HepG2 (cell line): ENCODE results near the gene ALG14. TPM values are rescaled to one million over a fixed set of nuclear protein-coding genes. Genes with fewer than 3 reads are reported as not detected.

Source experiments
- ATAC-seq: fragments of 200-7000 bp; cut with Tn5 transposase; 3 replicates; pipeline ENCODE4 v1.9.1; 2020; ENCODE audit warnings: mild to moderate bottlenecking, moderate library complexity
- BruUV-seq: library from RNA; stranded (reverse); fragments of 400-500 nt; replicated peaks from 2 replicates; lab custom pipeline; 2021; lab: Mats Ljungman, UMichigan
- CTCF ChIA-PET: fragments of 300-600 bp; formaldehyde crosslinking; extraction: SDS; loops from one replicate; lab custom pipeline; 2021; ENCODE audit warnings: low total read pairs, inconsistent platforms, low intra/inter-chr PET ratio; lab: Yijun Ruan, JAX
- POLR2A ChIA-PET: fragments of 350-600 bp; sonication (Branson Sonifier 250); formaldehyde crosslinking; loops from one replicate; lab custom pipeline; 2020; ENCODE audit warnings: antibody characterized with exemption, inconsistent platforms; lab: Yijun Ruan, JAX
- DNase-seq: peaks from one replicate; pipeline ENCODE4 v3.0.0-alpha.2; 2015; ENCODE audit warnings: low spot score
- FAIRE-seq: peaks from 3 replicates; lab custom pipeline; 2011; peaks lifted over from hg19 to GRCh38; lab: Jason Lieb, UNC
- H2AFZ ChIP-seq: one replicate; pipeline ENCODE4 v1.6.1; 2011; ENCODE audit warnings: low read length, inconsistent platforms
- H3K27ac ChIP-seq: fragments of 300-600 bp; 3 replicates; pipeline ENCODE4 v1.8.0; 2011; ENCODE audit warnings: mixed run types, mild to moderate bottlenecking, mixed read lengths, low read length, inconsistent platforms; ENCODE audit not compliant: insufficient read depth; ENCODE audit errors: extremely low read length
- H3K27me3 ChIP-seq, 2 experiments: fragments of 200-600 bp in 1 of 2; 2 replicates in 1 of 2; 3 replicates in 1 of 2; pipeline versions ENCODE4 v1.6.0 to v1.8.0; 2011; ENCODE audit warnings: low read length in 2 of 2, mild to moderate bottlenecking in 2 of 2, moderate library complexity in 2 of 2, inconsistent platforms in 1 of 2; ENCODE audit not compliant: insufficient read depth in 2 of 2, control insufficient read depth in 1 of 2
- H3K36me3 ChIP-seq, 2 experiments: fragments of 200-600 bp in 1 of 2; replicated peaks in 1 of 2; 2 replicates in 1 of 2; 3 replicates in 1 of 2; pipeline versions ENCODE4 v1.5.1 to v1.8.0; 2011; ENCODE audit warnings: low read length in 2 of 2, inconsistent platforms in 1 of 2; ENCODE audit not compliant: insufficient read depth in 2 of 2, control insufficient read depth in 1 of 2
- H3K4me1 ChIP-seq: 2 replicates; pipeline ENCODE4 v1.5.1; 2012; ENCODE audit warnings: low read length, inconsistent platforms; ENCODE audit not compliant: insufficient read depth
- H3K4me2 ChIP-seq: 2 replicates; pipeline ENCODE4 v1.6.0; 2011; ENCODE audit warnings: low read depth, low read length, inconsistent platforms
- H3K4me3 ChIP-seq, 3 experiments: fragments of 200-600 bp in 1 of 3; sonication (generic), shearing (Covaris generic) in 1 of 3; replicated peaks in 1 of 3; 2 replicates each; pipeline ENCODE4 v1.5.1; 2011 to 2016; ENCODE audit warnings: low read length in 3 of 3, inconsistent platforms in 2 of 3, low read depth in 2 of 3, mild to moderate bottlenecking in 2 of 3, control low read depth in 1 of 3, mixed read lengths in 1 of 3; ENCODE audit not compliant: insufficient read depth in 1 of 3
- H3K79me2 ChIP-seq: one replicate; pipeline ENCODE4 v1.6.1; 2011; ENCODE audit warnings: low read length, inconsistent platforms; ENCODE audit not compliant: insufficient read depth
- H3K9ac ChIP-seq: 2 replicates; pipeline ENCODE4 v1.6.0; 2011; ENCODE audit warnings: mild to moderate bottlenecking, low read depth, low read length, inconsistent platforms; ENCODE audit not compliant: insufficient read depth
- H3K9me3 ChIP-seq: 2 replicates; pipeline ENCODE4 v1.5.1; 2012; ENCODE audit warnings: mild to moderate bottlenecking, low read length
- H4K20me1 ChIP-seq: 2 replicates; pipeline ENCODE4 v1.6.0; 2011; ENCODE audit warnings: inconsistent platforms, mild to moderate bottlenecking, low read length, moderate library complexity; ENCODE audit not compliant: insufficient read depth
- ARNT2 ChIP-seq: sonication (generic); formaldehyde crosslinking; IDR thresholded peaks from 2 replicates; pipeline ENCODE4 v1.8.0; 2022; ENCODE audit warnings: mild to moderate bottlenecking, low read depth, missing genetic modification reagents, moderate library complexity
- GABPA ChIP-seq, 2 experiments: IDR thresholded peaks; 2 replicates each; pipeline ENCODE4 v1.6.1; 2011 to 2016; ENCODE audit warnings: low read depth in 2 of 2, low read length in 1 of 2, missing biosample characterization in 1 of 2, missing genetic modification characterization in 1 of 2
- HCFC1 ChIP-seq: fragments of 150-350 bp; IDR thresholded peaks from 2 replicates; pipeline ENCODE4 v1.6.1; 2014; ENCODE audit warnings: low read depth, low read length
- IRF1 ChIP-seq: sonication (generic); formaldehyde crosslinking; IDR thresholded peaks from 2 replicates; pipeline ENCODE4 v1.4.0; 2020; ENCODE audit warnings: low read depth, mild to moderate bottlenecking, missing genetic modification reagents
- RARG ChIP-seq: sonication (generic); formaldehyde crosslinking; IDR thresholded peaks from 2 replicates; pipeline ENCODE4 v1.4.0; 2020; ENCODE audit warnings: low read depth, mild to moderate bottlenecking, missing genetic modification reagents
- ZNF432 ChIP-seq: sonication (generic); formaldehyde crosslinking; IDR thresholded peaks from 2 replicates; pipeline ENCODE4 v1.5.0; 2020; ENCODE audit warnings: missing genetic modification reagents, mild to moderate bottlenecking, borderline replicate concordance
- ZNF446 ChIP-seq: sonication (generic); formaldehyde crosslinking; IDR thresholded peaks from 2 replicates; pipeline ENCODE4 v1.5.0; 2020; ENCODE audit warnings: mild to moderate bottlenecking, missing genetic modification reagents
- ZNF646 ChIP-seq: sonication (generic); formaldehyde crosslinking; IDR thresholded peaks from 2 replicates; pipeline ENCODE4 v1.9.0; 2021; ENCODE audit warnings: mild to moderate bottlenecking, missing genetic modification reagents
- ZNF724P ChIP-seq: sonication (generic); formaldehyde crosslinking; IDR thresholded peaks from 2 replicates; pipeline ENCODE4 v1.8.0; 2022; ENCODE audit warnings: missing genetic modification reagents, borderline replicate concordance
- WGBS: methylation state at CpG from one replicate; pipeline ENCODE4 v1.1.6; 2017; ENCODE audit warnings: low lambda C conversion rate; 5-methylcytosine and 5-hydroxymethylcytosine counted together
- in situ Hi-C: cut with HindIII; loops from 2 replicates; pipeline ENCODE4 v1.10.0; 2017; ENCODE audit warnings: low pct_unique_long_range_greater_than_20kb; ENCODE audit not compliant: extremely low pct_ligation_motif_present
- intact Hi-C: fragments of 100-400 bp; cut with micrococcal nuclease; formaldehyde crosslinking; loops from one replicate; pipeline ENCODE4 v1.10.0; 2022; ENCODE audit not compliant: unreplicated experiment
- polyA plus RNA-seq, 8 experiments: library from polyadenylated mRNA; depleted of rRNA in 3 of 8; stranded (reverse) in 7 of 8; unstranded in 1 of 8; fragments of >200 nt; fragmentation: Illumina TruSeq in 4 of 8; extraction: Trizol in 4 of 8; gene quantifications; 2 replicates each; pipeline versions ENCODE4 v1.2.1 to v1.2.3, GENCODE V29; 2011 to 2016; ENCODE audit warnings: low read depth in 4 of 8, missing spikeins in 1 of 8, mixed read lengths in 1 of 8; ENCODE audit not compliant: insufficient read depth in 1 of 8
- total RNA-seq, 5 experiments: library from RNA; depleted of rRNA; stranded (reverse); fragments of >200 nt; fragmentation: Illumina TruSeq; extraction: Trizol; gene quantifications; 2 replicates each; pipeline ENCODE4 v1.2.3, GENCODE V29; 2016; ENCODE audit warnings: low read depth in 1 of 5
- TF ChIP-seq, protein P1 (sequence below), 2 experiments: fragments of 450-650 bp in 1 of 2; sonication (generic) in 1 of 2; formaldehyde crosslinking; IDR thresholded peaks; 2 replicates each; pipeline versions ENCODE4 v1.5.0 to v1.8.0; 2020 to 2022; ENCODE audit warnings: mild to moderate bottlenecking in 1 of 2, missing genetic modification reagents in 1 of 2
- TF ChIP-seq, protein P2 (sequence below): sonication (generic); formaldehyde crosslinking; IDR thresholded peaks from 2 replicates; pipeline ENCODE4 v1.5.1; 2020; ENCODE audit warnings: missing genetic modification reagents, mild to moderate bottlenecking, borderline replicate concordance

ALG14 gene
- total and polyA plus RNA-seq, 2 of the 13 experiments (the other 11 are each of a cell fraction or from before 2014, with no cell fraction given) = 4.5 to 12.7 TPM

- intact Hi-C loops = loop anchor here (2.0 to 5.0 kb wide), 3 partner anchors 23 to 80 kb away; partner anchors contain the start of gene CNN3
- Histone ChIP-seq H3K4me3 (peak overlapping the region in 2 of 3 experiments; percentile 45 to 57; a peak in 2 of 6 replicates), H3K79me2 (no peaks in the 10 kb centered on the region), H3K4me2 (peak overlapping the region; percentile 58), H3K27ac (peak overlapping the region; percentile 96), H2AFZ (no peak overlapping the region), H4K20me1 (no peaks in the 10 kb centered on the region), H3K27me3 (no peaks in the 10 kb centered on the region), H3K9ac (0 out of 2 replicates have a peak overlapping the region, but pooled peaks have one; percentile 66), H3K9me3 (no peaks in the 10 kb centered on the region), H3K4me1 (peaks cover 61% of the 10 kb centered on the region), H3K36me3 (no peaks in the 10 kb centered on the region)
- WGBS = 44% methylated on average over 3 of the region's 3 CpGs
- FAIRE-seq (no peak), DNase-seq (no peak), ATAC-seq (no peak)
- ChIA-PET POLR2A (interaction anchor here (1.2 to 3.2 kb wide), 5 partner anchors 16 to 544 kb away, joined by 3 to 15 read pairs (median 3); partner anchors contain the start of genes ABCD3 and CNN3), CTCF (no interaction called here)
- in situ Hi-C loops = no loop called here
- BruUV-seq = no TSS peak
- TF ChIP-seq ZNF724P (CRISPR knock-in tag) = no peak
- no peak for TF ChIP-seq IRF1 (CRISPR knock-in tag)
- no peak for TF ChIP-seq ZNF646 (CRISPR knock-in tag)
- no peak for TF ChIP-seq RARG (CRISPR knock-in tag)
- no peak for TF ChIP-seq ZNF446 (CRISPR knock-in tag)
- no peak for TF ChIP-seq HCFC1
- TF ChIP-seq, protein P1, sequence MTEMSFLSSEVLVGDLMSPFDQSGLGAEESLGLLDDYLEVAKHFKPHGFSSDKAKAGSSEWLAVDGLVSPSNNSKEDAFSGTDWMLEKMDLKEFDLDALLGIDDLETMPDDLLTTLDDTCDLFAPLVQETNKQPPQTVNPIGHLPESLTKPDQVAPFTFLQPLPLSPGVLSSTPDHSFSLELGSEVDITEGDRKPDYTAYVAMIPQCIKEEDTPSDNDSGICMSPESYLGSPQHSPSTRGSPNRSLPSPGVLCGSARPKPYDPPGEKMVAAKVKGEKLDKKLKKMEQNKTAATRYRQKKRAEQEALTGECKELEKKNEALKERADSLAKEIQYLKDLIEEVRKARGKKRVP (CRISPR knock-in tag; IDR thresholded peaks at IDR 0.05) = peak in 1 of 2 experiments; percentile 6; a peak in 1 of 4 replicates
- TF ChIP-seq ARNT2 = no peak
- TF ChIP-seq, protein P2, sequence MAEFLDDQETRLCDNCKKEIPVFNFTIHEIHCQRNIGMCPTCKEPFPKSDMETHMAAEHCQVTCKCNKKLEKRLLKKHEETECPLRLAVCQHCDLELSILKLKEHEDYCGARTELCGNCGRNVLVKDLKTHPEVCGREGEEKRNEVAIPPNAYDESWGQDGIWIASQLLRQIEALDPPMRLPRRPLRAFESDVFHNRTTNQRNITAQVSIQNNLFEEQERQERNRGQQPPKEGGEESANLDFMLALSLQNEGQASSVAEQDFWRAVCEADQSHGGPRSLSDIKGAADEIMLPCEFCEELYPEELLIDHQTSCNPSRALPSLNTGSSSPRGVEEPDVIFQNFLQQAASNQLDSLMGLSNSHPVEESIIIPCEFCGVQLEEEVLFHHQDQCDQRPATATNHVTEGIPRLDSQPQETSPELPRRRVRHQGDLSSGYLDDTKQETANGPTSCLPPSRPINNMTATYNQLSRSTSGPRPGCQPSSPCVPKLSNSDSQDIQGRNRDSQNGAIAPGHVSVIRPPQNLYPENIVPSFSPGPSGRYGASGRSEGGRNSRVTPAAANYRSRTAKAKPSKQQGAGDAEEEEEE = no peak
- TF ChIP-seq GABPA (IDR thresholded peaks at IDR 0.05; ENCODE audit: low read depth, low read length) = no peak
- peak; percentile 7; the same call in 1 of the 2 replicates for TF ChIP-seq GABPA (CRISPR knock-in tag; IDR thresholded peaks at IDR 0.05; ENCODE audit: low read depth)
- no peak for TF ChIP-seq ZNF432 (CRISPR knock-in tag)
Measured at GRCh38 chr1:94961988-94962387, 110.8 kb downstream of the ALG14 start.
